Stimulated activated CD4-positive, alpha-beta T cell treated with anti-CD3 and anti-CD28 coated beads, Interleukin-2, amount 100 ng/mL, for 4 hours (primary cell): ENCODE results near the gene GALNT8.
"Not testable (repeated sequence)": the region's sequence is repeated elsewhere in the genome, so short reads cannot be mapped to it uniquely, and the experiment has no call there.

Experiments
- DNase-seq: peaks from one replicate; pipeline ENCODE4 v3.0.0-alpha.2; 2020; ENCODE audit warnings: low read depth

Gene GALNT8

DNA sequence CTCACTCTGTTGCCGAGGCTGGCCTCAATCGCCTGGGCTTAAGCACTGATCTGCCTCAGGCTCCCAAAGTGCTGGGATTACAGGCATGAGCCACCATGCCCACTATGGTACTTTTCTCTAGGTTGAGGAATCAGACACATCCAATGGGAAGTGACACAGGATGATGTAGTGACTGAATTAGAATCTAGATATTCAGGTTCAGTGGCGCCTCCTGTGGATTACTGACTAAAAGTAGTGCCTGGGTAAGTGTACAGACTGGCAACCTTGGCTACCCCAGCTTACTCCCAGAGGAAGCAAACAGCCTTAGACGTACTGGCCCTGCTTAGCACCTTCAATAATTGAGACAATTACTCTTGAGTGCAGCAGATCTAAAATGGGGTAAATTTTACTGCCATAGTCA, 22.8 kb downstream of the GALNT8 start:
- DNase-seq, result no peak

DNA sequence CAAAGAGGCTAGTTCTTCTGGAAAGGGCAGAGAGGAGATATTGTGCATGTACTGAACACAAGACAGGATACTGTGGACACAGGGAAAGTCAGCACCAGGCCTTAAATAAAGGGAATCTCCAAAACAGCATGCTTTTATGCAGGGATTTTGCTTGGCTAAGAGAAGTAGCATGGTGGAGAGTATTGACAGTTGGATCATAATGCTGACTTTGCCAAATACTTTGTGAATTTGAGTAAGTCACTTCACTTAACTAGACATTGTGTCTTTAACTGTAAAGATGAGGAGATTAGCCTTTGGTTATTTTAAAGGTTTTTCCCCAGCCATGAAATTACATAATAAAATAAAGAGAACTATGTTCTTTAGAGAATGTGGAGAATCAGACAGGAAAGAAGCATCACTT, 24.5 kb downstream of the GALNT8 start:
- DNase-seq, result no peak

DNA sequence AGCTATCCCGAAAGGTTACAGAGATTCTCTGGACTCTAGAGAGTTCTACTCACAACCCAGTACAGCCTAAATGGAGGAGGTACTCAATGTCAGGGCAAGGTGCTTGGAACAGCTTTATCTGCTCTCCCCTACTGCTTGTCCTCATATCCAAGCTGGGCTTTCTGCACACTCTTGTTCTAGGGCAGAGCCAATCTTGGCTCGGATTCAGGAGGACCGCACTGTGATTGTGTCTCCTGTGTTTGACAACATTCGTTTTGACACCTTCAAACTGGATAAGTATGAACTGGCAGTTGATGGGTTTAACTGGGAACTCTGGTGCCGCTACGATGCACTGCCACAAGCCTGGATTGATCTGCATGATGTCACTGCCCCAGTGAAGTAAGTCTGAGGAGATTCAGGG, 25.0 kb downstream of the GALNT8 start:
- no peak for DNase-seq

GRCh38 chr12:4751654-4752053, 31.5 kb downstream of the GALNT8 start:
- not testable (repeated sequence) for DNase-seq

DNA sequence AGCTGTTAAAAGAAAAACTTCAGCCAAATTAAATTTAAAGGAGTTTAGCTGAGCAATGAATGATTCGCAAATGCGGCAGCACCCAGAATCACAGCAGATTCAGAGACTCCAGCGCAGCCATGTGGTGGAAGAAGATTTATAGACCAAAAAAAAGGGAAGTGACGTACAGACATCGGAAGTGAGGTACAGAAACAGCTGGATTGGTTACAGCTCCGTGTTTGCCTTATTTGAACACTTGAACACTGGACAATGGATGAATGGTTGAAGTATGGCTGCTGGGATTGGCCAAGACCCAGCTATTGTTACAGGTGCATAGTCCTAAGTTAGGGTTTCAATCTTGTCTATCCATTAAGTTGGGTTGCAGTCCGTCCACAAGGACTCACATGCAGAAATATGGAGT, 42.6 kb downstream of the GALNT8 start:
- DNase-seq, result no peak

DNA sequence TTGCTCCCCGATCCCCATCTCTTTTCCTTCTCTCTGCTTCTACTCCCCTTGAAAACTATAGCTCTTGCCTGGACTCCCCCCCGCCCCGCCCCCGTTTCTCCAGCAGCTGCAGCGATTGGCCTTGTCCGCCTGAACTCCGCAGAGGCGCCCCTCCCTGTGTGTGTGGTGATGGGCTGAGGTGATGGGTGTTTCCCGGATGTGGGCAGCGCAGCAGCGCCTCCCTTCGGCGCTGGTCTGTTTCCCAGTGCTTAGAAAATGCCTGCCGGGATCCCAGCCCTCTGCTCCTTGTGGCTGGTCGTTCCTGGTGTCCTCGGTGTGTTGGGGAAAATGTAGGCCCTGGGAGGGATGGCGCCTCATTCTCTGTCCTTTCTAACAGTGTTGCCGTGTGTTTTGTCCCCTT, 43.3 kb downstream of the GALNT8 start:
- DNase-seq, result no peak

- no peak for DNase-seq
Measured at GRCh38 chr12:4766445-4766844, 46.2 kb downstream of the GALNT8 start.

DNA sequence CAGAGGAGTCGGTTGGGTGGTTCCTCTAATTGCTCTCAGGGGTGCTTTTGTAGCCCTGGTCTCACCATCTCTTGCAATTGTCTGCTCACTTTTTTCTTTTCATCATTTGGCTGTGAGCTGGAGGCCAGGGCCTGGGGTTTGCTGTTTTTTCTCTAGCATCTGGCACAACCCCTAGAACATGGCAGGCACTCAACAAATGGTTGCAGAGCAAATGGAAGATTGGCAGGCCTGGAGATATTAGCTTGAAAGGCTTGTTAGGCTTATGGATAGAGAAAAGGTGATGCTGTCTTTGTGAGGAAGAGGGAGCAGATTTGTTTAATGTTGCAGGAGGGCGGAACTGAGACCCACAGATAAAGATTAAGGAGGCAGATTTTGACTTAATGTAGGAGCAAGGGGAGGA, 47.0 kb downstream of the GALNT8 start:
- DNase-seq, result no peak

- no peak for DNase-seq
Measured at GRCh38 chr12:4768341-4768740, 48.1 kb downstream of the GALNT8 start.

DNA sequence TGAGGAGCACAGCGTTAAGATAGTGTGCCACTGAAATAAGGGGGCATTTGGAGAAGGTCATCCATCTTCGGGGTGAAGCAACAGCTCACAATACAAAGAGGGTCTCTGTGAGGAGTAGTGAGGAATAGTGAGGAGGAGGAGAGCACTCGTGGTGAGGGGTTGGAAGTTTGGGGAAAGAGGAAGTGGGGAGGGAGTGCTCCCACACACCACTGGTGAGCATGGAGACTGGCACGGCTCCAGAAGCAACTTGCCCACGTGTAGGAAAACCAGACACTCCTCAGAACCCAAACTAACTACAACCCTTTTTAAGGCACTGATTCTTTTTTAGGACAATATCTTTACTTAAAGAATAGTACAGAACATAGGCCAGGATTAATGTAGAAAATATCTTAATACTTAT, 48.9 kb downstream of the GALNT8 start:
- no peak for DNase-seq

DNA sequence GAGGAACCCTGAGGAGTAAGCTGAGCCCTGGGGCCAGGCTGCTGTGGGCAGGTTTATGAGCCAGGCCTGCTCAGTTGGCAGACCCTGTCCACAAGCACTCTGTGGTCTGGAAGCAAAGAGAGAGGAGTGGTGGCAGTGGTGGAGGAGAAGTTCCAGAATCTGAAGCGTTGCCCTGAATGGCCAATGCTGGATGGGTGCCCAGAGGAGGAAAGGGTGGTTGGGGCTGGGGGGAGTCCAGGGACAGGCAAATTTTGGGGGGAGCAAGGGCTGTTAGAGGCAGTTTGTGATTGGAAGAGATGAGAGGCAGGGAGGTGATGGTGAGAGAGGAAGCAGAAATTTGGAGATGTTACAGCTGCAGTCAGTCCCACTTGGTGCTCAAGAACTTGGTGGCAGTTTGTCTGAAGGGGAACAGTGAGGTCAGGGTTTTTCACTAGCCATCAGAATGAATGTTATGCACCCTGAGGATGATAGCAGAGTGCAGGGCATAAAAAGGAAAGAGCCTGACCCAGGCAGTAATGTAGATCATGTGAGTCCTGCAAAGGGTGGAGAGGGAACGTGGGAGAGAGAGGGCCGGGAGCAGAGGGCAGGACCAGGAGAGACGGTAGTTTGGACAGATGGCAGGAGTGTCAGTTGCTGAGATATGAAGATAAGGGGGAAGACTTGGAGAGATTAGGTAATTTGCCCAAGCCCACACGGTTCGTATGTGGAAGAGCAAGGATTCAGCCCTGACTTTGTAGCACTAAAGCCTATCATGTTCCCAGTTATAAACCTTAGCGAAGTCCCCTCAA, 51.2 kb downstream of the GALNT8 start:
- no peak for DNase-seq

- DNase-seq, result no peak
Measured at GRCh38 chr12:4771960-4772566, 51.9 kb downstream of the GALNT8 start.

DNA sequence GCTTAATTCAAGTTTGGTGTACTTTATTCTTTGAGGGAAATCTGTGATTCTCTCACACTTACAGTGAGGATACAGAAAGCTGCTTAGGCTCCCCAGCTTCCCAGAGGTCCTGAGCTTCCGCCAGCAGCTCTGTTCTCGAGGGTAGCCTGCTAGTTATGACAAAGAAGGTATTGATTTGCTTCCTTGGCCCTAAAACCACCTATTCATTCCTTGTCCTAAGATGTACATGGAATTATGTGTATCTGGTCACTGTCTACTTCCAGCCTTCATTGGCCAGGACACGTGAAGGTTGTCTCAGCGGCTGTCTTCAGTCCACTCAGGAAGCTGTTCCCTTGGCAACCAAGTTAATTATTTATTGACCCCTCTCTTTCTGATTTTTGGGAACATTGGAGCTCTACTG, 55.7 kb downstream of the GALNT8 start:
- DNase-seq, result no peak

GRCh38 chr12:4779749-4780148, 59.5 kb downstream of the GALNT8 start:
- no peak for DNase-seq

GRCh38 chr12:4780641-4781611, 60.7 kb downstream of the GALNT8 start:
- DNase-seq, result no peak

DNA sequence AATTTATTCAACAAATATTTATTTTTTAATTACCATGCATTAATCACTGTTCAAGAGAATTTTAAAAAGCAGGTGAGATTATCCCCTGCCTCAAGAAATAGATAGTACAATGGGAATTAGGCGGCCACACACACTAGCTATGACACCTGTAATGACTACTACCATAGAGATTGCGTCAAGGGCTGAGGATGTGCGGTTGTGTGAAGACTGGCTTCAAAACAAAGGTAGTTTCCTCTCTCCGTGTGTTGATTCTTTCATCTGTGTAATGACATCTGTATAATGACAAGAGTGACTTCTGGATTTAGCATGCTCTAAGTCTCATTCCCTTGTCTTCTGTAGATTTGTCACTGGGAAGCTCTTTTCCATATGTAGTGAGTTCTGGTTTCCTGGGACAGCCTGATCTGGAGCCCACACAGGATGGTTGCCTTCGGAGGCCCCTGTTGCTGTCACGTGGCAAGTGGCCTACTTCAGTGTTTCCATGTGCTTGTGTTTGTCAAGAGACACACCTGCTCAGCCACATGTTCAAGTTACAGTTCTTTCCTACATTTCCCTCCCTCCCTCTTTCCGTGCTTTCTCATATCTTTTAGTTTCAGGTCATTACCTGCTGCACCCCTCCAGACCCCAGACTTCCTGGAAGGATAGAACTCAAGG, 64.3 kb downstream of the GALNT8 start:
- no peak for DNase-seq

- DNase-seq, result no peak
Measured at GRCh38 chr12:4786795-4787194, 66.6 kb downstream of the GALNT8 start.

DNA sequence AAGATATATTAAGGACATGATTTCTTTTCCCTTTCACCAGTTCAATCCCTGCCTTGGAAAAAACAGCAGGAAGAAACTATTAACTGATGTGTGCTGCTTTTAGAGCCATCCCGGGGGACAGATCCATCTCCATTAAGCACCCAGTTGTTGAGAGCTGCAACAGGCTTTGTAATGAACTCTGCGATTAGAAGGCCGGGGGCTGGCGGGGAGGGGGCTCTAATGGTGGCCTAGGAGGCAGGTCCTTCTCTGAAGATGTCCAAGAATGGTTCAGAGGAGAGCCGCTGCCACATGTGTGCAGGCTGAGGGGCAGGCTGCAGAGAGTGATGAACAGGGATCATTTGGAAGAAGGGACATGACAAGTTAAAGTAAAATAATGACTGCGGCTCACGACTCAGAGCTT, 67.8 kb downstream of the GALNT8 start:
- no peak for DNase-seq

DNA sequence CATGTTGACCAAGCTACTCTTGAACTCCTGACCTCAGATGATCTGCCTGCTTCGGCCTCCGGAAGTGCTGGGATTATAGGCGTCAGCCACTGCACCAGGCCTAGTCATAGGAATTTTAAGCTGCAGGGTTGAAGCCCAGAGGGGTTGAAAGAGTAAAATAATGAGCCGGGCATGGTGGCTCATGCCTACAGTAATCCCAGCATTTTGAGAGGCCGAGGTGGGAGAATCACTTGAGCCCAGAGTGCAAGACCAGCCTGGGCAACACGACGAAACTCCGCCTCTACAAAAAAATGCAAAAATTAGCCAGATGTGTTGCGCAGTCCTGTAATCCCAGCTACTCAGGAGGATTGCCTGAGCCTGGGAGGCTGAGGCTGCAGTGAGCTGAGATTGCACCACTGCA, 69.6 kb downstream of the GALNT8 start:
- no peak for DNase-seq

DNA sequence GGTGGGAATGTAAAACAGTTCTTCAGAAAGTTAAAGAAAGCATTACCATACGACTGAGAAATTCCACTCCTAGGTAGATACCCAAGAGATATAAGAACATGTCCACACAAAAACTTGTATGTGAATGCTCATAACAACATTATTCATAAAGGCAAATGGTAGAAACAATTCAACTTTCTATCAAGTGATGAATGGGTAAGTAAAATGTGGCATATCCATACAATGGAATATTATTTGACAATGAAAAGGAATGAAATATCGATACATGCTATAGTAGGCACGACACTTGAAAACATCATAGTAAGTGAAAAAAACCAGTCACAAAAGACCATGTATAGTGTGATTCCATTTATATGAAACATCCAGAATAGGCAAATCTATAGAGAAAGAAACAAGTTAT, 71.3 kb downstream of the GALNT8 start:
- DNase-seq, result no peak

DNA sequence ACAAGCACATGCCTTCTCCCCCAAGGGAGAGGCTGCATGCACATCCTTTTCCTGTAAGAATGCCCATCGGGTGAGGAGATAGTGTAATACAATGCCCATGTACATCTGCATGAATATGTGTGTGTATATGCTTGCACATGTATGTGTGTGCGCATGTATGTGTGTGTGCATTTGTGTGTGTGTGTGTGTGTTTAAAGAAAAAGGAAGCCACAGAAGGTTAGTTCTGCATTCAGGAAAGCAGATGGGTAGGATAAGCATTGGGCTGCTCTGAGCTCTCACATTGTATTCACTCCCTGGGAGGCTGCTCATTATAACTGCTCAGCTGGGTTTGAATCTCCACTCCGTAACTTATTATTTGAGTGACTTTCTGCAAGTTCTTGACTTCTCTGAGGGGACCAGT, 74.3 kb downstream of the GALNT8 start:
- no peak for DNase-seq

DNA sequence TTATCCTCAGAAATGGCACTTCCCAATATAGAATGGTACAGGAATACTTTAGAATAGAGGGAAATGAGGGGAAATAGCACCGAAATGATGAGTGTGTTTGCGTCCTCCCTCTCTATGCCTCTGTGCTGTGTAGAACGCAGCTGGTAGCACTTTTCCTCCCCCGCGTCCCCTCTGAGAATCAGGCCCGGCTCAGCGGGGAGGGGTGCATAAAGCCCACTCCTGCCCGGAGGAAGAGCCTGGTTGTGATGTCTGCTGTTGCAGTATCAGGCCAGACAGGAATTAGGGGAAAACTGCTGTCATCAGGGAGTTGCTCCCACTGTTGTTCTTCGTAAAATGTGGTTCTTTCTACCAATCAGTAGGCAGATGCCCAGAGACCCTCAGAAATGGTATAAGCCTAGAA, 76.0 kb downstream of the GALNT8 start:
- no peak for DNase-seq
